GM19324 (cell line): ENCODE results near the gene OR5T2.
"Not testable (repeated sequence)": the region's sequence is repeated elsewhere in the genome, so short reads cannot be mapped to it uniquely, and the experiment has no call there.

ENCODE experiments used
- ATAC-seq: cut with Tn5 transposase; IDR thresholded peaks from one replicate; pipeline ENCODE4 v1.9.1; 2021; ENCODE audit warnings: mild to moderate bottlenecking, moderate library complexity; ENCODE audit not compliant: unreplicated experiment, low FRiP score

Gene OR5T2

GRCh38 chr11:56234155-56234554 is at the start of gene OR5T2:
Gene OR5T2, minus strand, starts transcription at chr11:56234255. Its CDS starts 1,193 bp downstream, at chr11:56233062.
- no peak for ATAC-seq

DNA sequence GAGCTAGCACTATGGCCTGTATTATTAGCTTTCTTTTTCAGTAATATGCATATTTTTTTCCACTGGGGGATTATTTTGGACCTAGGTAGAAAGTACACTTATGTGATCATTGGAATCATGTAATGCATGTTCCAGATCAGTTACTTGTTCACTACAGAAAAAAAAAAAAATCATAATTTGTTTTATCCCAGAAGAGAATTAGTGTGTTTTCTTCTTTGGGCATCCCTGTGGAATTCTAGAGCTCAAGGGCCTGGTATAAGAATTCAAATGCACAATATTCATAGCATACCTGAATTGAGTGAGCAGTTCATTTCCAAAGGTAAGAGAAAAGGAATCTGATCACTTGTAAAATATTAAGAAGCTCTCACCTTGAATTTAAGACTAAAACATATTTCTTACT is 39.8 kb upstream of the OR5T2 start, which contains the start of gene OR5T1:
TSS of gene OR5T1 (plus strand) at position 301 of the 400 bp plus-strand sequence. CDS start 1,485 bp downstream, outside the sequence.
- no peak for ATAC-seq

- no peak for ATAC-seq
Observed at GRCh38 chr11:56271092-56271491, 37.0 kb upstream of the OR5T2 start.

GRCh38 chr11:56251954-56252353 is 17.9 kb upstream of the OR5T2 start, which contains the start of gene OR5T3:
Gene OR5T3, plus strand, starts transcription at chr11:56252254. Its CDS starts 0 bp downstream, at chr11:56252254.
- no peak for ATAC-seq

- ATAC-seq = not testable (repeated sequence)
Observed at GRCh38 chr11:56219735-56220134, 14.3 kb downstream of the OR5T2 start.

DNA sequence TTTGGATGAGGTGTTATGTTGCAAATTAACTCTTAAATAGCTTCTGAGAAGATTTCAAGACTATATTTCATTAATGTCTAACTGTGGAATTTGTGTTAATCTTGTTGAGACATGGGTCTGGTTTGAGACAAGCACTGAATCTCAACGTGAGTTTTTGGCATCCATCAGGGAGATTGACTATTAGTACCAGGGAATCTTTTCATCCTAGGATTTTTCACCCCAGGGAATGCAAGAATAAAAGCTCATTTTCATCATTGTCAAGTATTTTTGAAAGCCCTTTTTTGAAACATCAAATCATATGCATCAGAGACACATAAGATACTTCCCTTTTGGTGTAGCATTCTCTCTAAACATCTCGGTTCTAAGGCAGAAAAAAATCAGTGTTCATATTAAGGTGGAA is 19.5 kb downstream of the OR5T2 start:
- ATAC-seq = no peak

- ATAC-seq = no peak
Observed at GRCh38 chr11:56207790-56208189, 26.3 kb downstream of the OR5T2 start.

- ATAC-seq = no peak
Observed at GRCh38 chr11:56197367-56197766, 36.7 kb downstream of the OR5T2 start.

DNA sequence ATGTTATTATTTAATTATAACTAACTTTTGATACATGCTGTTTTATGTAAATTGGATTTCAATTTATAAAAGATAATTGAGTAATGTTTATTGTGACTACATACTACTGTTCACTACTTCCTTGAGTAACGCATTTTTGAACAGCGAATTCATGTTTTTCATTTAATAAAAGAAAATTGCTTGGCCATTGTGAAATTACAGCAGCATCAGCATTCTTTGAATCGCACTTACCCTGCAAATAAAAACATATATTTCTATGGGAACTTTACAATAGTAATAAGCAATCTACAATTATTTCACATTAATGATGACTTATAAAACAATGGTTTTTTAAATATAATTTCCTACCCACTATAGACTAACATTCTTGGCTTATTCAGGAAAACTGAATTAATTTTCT is 37.4 kb downstream of the OR5T2 start:
- ATAC-seq = no peak

- ATAC-seq = no peak
Observed at GRCh38 chr11:56188602-56189001, 45.5 kb downstream of the OR5T2 start.

DNA sequence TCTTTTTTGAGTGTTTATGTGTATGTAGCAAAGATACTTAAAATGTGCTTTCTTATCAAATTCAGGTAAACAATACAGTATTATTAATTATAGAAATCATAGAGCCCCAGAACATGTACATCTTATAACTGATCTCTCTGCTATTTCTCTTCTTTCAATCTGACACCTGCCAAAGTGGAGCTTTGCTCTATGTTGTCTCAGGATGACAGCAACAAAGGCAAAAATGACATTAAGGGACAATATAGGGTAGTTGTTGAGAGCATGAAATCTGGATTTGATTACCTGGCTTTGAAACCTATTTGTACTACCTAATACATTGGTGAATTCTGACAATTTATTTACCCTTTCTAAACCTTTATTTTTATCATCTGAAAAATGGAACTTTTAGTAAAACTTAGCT is 50.6 kb downstream of the OR5T2 start:
- no peak for ATAC-seq
